Endothelial cell (in vitro differentiated cells): ENCODE data around the gene MTHFS. TPM values are rescaled to one million over a fixed set of nuclear protein-coding genes. Genes with fewer than 3 reads are reported as not detected.
"Not testable (repeated sequence)": the region's sequence is repeated elsewhere in the genome, so short reads cannot be mapped to it uniquely, and the experiment has no call there.

Experiments used
- DNase-seq: peaks from one replicate; pipeline ENCODE4 v3.0.0; 2021; ENCODE audit warnings: low spot score
- H3K27ac Mint-ChIP-seq: one replicate; pipeline ENCODE4 v1.8.0; 2021; ENCODE audit warnings: mixed read lengths, inconsistent platforms; ENCODE audit not compliant: unreplicated experiment
- H3K27me3 Mint-ChIP-seq: one replicate; pipeline ENCODE4 v1.8.0; 2021; ENCODE audit warnings: mild to moderate bottlenecking, moderate library complexity, mixed read lengths, inconsistent platforms; ENCODE audit not compliant: unreplicated experiment
- H3K36me3 Mint-ChIP-seq: one replicate; pipeline ENCODE4 v1.8.0; 2021; ENCODE audit warnings: mild to moderate bottlenecking, low read depth, mixed read lengths, inconsistent platforms; ENCODE audit not compliant: unreplicated experiment
- H3K4me1 Mint-ChIP-seq: one replicate; pipeline ENCODE4 v1.8.0; 2021; ENCODE audit warnings: mild to moderate bottlenecking, mixed read lengths, inconsistent platforms; ENCODE audit not compliant: unreplicated experiment
- H3K4me3 Mint-ChIP-seq: one replicate; pipeline ENCODE4 v1.8.0; 2021; ENCODE audit warnings: mild to moderate bottlenecking, mixed read lengths, inconsistent platforms; ENCODE audit not compliant: unreplicated experiment
- H3K9me3 Mint-ChIP-seq: one replicate; pipeline ENCODE4 v1.8.0; 2021; ENCODE audit warnings: mixed read lengths, inconsistent platforms; ENCODE audit not compliant: unreplicated experiment
- total RNA-seq: library from RNA; stranded (reverse); fragmentation: NEBNext Ultra II Directional; extraction: Animal tissue kit (Norgen Biotek cat#: 25700); gene quantifications from one replicate; pipeline ENCODE4 v1.2.1, GENCODE V29; 2021; ENCODE audit not compliant: unreplicated experiment
- TF ChIP-seq, protein P1 (sequence below): fragments of 200-600 bp; sonication (generic); IDR thresholded peaks from one replicate; pipeline ENCODE4 v1.5.0; 2021; ENCODE audit warnings: antibody characterized with exemption; ENCODE audit not compliant: unreplicated experiment

MTHFS gene
- total RNA-seq, 1 donor from 2014 or later, result 16.2 TPM

DNA sequence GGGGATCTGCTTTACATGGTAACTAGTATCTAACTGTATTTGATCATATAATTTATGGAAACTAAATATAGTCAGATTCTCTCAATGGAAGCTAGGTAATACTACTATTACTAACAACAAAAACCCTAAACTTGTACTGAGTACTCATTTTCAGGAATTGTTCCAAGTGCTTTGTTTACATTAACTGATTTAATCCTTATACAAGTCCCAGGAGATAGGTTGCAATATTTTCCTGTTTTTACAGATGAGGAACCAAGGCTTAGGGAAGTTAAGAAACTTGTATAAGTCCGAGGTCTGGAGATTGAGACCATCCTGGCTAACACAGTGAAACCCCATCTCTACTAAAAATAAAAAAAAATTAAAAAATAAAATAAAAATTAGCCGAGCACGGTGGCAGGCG, 7.5 kb upstream of the MTHFS start:
- H3K9me3 Mint-ChIP-seq, result no peaks in the 10 kb centered on the region
- no peak overlapping the region for H3K4me3 Mint-ChIP-seq
- no peak overlapping the region for H3K27ac Mint-ChIP-seq
- no peak for DNase-seq
- H3K4me1 Mint-ChIP-seq, result peaks cover 20% of the 10 kb centered on the region
- peaks cover 7% of the 10 kb centered on the region for H3K36me3 Mint-ChIP-seq
- peaks cover 2% of the 10 kb centered on the region for H3K27me3 Mint-ChIP-seq
- TF ChIP-seq, protein P1, sequence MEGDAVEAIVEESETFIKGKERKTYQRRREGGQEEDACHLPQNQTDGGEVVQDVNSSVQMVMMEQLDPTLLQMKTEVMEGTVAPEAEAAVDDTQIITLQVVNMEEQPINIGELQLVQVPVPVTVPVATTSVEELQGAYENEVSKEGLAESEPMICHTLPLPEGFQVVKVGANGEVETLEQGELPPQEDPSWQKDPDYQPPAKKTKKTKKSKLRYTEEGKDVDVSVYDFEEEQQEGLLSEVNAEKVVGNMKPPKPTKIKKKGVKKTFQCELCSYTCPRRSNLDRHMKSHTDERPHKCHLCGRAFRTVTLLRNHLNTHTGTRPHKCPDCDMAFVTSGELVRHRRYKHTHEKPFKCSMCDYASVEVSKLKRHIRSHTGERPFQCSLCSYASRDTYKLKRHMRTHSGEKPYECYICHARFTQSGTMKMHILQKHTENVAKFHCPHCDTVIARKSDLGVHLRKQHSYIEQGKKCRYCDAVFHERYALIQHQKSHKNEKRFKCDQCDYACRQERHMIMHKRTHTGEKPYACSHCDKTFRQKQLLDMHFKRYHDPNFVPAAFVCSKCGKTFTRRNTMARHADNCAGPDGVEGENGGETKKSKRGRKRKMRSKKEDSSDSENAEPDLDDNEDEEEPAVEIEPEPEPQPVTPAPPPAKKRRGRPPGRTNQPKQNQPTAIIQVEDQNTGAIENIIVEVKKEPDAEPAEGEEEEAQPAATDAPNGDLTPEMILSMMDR, result no peak

DNA sequence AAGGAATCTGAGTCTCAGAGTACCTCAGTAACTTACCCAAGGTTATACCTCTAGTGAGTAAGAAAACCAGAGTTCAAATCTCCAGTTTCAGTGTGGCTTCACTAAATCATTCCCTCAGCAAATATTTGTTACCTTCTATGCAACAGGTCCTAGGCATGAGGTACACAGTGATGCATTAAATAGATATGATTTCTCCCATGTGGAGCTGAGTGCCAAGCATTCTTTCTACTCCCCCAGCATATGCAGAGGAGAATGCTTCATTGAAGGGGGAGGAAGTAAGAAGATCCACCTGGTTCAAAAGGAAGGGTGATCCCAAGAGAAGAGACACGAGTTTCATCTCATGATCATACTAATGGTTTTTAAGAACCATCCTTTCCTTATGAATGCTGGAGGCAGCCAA, 6.8 kb upstream of the MTHFS start:
- Mint-ChIP-seq H3K27me3 (peaks cover 2% of the 10 kb centered on the region), H3K4me3 (no peak overlapping the region), H3K27ac (peak overlapping the region; percentile 11), H3K36me3 (peaks cover 5% of the 10 kb centered on the region), H3K4me1 (peaks cover 20% of the 10 kb centered on the region), H3K9me3 (no peaks in the 10 kb centered on the region)
- no peak for DNase-seq
- TF ChIP-seq, protein P1, result no peak

DNA sequence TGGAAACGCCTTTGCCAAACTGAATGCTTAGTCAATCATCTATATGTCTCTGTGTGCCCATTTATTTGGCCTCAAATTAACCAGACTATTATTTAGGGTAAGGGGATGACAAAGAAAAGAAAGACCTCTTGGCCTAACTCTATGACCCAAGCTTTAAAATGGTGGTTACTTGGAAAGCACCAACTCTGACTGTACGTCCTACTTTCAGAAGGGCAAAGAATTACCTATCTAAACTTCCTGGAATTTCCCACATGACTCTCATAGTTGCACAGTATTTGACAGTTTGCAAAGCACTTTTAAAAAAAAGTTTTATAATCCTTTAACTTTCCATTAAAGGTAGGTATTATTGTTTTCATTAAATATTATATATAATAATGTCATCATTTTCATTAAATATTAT, 6.3 kb upstream of the MTHFS start:
- Mint-ChIP-seq H3K27me3 (peaks cover 2% of the 10 kb centered on the region), H3K4me1 (peaks cover 20% of the 10 kb centered on the region), H3K36me3 (peaks cover 5% of the 10 kb centered on the region), H3K4me3 (no peak overlapping the region), H3K9me3 (no peaks in the 10 kb centered on the region), H3K27ac (no peak overlapping the region)
- DNase-seq, result no peak
- TF ChIP-seq, protein P1, result no peak

DNA sequence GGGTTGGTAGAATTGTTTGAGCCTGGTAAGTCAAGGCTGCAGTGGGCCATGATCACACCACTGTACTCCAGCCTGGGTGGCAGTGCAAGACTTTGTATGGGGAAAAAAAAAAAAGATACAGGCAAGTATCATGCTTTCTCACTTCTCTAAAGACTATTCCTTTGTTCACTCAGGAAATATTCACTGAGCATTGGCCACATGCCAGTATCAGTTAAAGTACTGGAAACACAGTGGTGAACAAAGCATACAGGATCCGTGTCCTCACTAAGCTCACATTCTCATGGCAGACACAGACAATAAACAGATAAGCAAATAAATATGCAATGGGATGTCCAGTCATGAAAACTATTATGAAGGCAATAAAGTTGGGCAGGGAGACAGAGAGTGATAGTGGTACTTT, 5.1 kb upstream of the MTHFS start:
- H3K27ac Mint-ChIP-seq, result no peak overlapping the region
- peaks cover 5% of the 10 kb centered on the region for H3K36me3 Mint-ChIP-seq
- DNase-seq, result no peak
- H3K4me1 Mint-ChIP-seq, result peaks cover 20% of the 10 kb centered on the region
- H3K9me3 Mint-ChIP-seq, result no peaks in the 10 kb centered on the region
- no peak overlapping the region for H3K4me3 Mint-ChIP-seq
- TF ChIP-seq, protein P1, result no peak
- peaks cover 6% of the 10 kb centered on the region for H3K27me3 Mint-ChIP-seq

DNA sequence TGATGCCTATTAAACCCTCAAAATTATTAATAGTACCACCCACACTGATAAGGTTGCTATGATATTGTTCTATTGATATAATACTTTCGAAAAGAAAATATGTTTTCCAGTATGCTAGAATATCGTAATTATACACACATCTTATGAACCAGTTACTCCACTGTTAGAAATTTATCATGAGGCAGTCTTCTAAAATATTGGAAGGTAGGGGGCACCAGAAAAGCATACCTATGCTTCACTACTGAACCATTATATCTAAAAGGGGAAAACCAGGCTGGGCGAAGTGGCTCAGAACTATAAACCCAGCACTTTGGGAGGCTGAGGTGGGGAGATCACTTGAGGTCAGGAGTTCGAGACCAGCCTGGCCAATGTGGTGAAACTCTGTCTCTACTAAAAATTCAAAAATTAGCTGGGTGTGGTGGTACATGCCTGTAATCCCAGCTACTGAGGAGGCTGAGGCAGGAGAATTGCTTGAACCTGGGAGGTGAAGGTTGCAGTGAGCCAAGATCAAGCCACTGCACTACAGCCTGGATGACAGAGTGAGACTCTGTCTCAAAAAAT, 4.1 kb upstream of the MTHFS start:
- DNase-seq, H3K36me3 Mint-ChIP-seq, H3K27me3 Mint-ChIP-seq, H3K27ac Mint-ChIP-seq, H3K4me3 Mint-ChIP-seq, H3K9me3 Mint-ChIP-seq: not testable (repeated sequence)
- H3K4me1 Mint-ChIP-seq, result peaks cover 26% of the 10 kb centered on the region
